Keratinocyte (primary cell): ENCODE data around the gene KLF8. TPM values are rescaled to one million over a fixed set of nuclear protein-coding genes. Genes with fewer than 3 reads are reported as not detected.

Source experiments
- DNase-seq: peaks from one replicate; pipeline ENCODE4 v3.0.0-alpha.2; 2011; ENCODE audit warnings: low read depth, missing footprints, low spot score
- FAIRE-seq: peaks from 2 replicates; lab custom pipeline; 2011; peaks lifted over from hg19 to GRCh38; lab: Jason Lieb, UNC
- H2AFZ ChIP-seq: 2 replicates; pipeline ENCODE4 v1.6.0; 2012; ENCODE audit warnings: low read length, control low read depth, inconsistent platforms; ENCODE audit not compliant: control insufficient read depth
- H3K27ac ChIP-seq: 2 replicates; pipeline ENCODE4 v1.5.1; 2011; ENCODE audit warnings: low read length; ENCODE audit not compliant: control insufficient read depth, insufficient read depth
- H3K27me3 ChIP-seq: 3 replicates; pipeline ENCODE4 v1.6.0; 2011; ENCODE audit warnings: low read length; ENCODE audit not compliant: control insufficient read depth, insufficient read depth; ENCODE audit errors: extremely low read depth
- H3K36me3 ChIP-seq, 2 experiments: 2 replicates in 1 of 2; 3 replicates in 1 of 2; pipeline ENCODE4 v1.5.1; 2011; ENCODE audit warnings: low read length in 2 of 2, mild to moderate bottlenecking in 1 of 2; ENCODE audit not compliant: control insufficient read depth in 2 of 2, insufficient read depth in 2 of 2; ENCODE audit errors: extremely low read depth in 1 of 2
- H3K4me1 ChIP-seq: 3 replicates; pipeline ENCODE4 v1.5.1; 2011; ENCODE audit warnings: low read length; ENCODE audit not compliant: control insufficient read depth, insufficient read depth; ENCODE audit errors: extremely low read depth
- H3K4me2 ChIP-seq: 3 replicates; pipeline ENCODE4 v1.6.0; 2011; ENCODE audit warnings: low read depth, low read length; ENCODE audit not compliant: control insufficient read depth, insufficient read depth; ENCODE audit errors: extremely low read depth
- H3K4me3 ChIP-seq, 3 experiments: fragments of 200-600 bp in 1 of 3; sonication (generic) in 1 of 3; 2 replicates in 2 of 3; 3 replicates in 1 of 3; pipeline ENCODE4 v1.5.1; 2011 to 2016; ENCODE audit warnings: low read length in 3 of 3, mild to moderate bottlenecking in 3 of 3, control low read depth in 2 of 3, inconsistent platforms in 1 of 3, low read depth in 1 of 3, mixed read lengths in 1 of 3, mixed run types in 1 of 3, moderate library complexity in 1 of 3; ENCODE audit not compliant: control insufficient read depth in 2 of 3, insufficient read depth in 2 of 3; ENCODE audit errors: extremely low read depth in 1 of 3
- H3K79me2 ChIP-seq: 2 replicates; pipeline ENCODE4 v1.6.0; 2012; ENCODE audit warnings: low read length; ENCODE audit not compliant: control insufficient read depth, insufficient read depth
- H3K9ac ChIP-seq: 3 replicates; pipeline ENCODE4 v1.6.0; 2011; ENCODE audit warnings: low read length; ENCODE audit not compliant: control insufficient read depth, insufficient read depth; ENCODE audit errors: extremely low read depth
- H3K9me1 ChIP-seq: 3 replicates; pipeline ENCODE4 v1.6.0; 2011; ENCODE audit warnings: low read length; ENCODE audit not compliant: control insufficient read depth, insufficient read depth; ENCODE audit errors: extremely low read depth
- H3K9me3 ChIP-seq: 2 replicates; pipeline ENCODE4 v1.5.1; 2012; ENCODE audit warnings: low read depth, low read length; ENCODE audit not compliant: control insufficient read depth
- H4K20me1 ChIP-seq: 3 replicates; pipeline ENCODE4 v1.6.0; 2011; ENCODE audit warnings: low read length; ENCODE audit not compliant: control insufficient read depth, insufficient read depth; ENCODE audit errors: extremely low read depth
- CTCF ChIP-seq, 3 experiments: IDR thresholded peaks in 1 of 3; conservative IDR thresholded peaks in 1 of 3; optimal IDR thresholded peaks in 1 of 3; 2 replicates in 2 of 3; 3 replicates in 1 of 3; pipeline versions ENCODE3 to v1.5.1; 2011; ENCODE audit warnings: low read length in 3 of 3, mild to moderate bottlenecking in 3 of 3, moderate library complexity in 2 of 3, control low read depth in 1 of 3, inconsistent platforms in 1 of 3; ENCODE audit not compliant: insufficient read depth in 2 of 3; ENCODE audit errors: extremely low read depth in 1 of 3
- EZH2 ChIP-seq: IDR thresholded peaks from one replicate; pipeline ENCODE4 v1.6.1; 2012; ENCODE audit warnings: inconsistent platforms, mild to moderate bottlenecking, low read length, moderate library complexity
- dilution Hi-C: fragments of 300-500 bp; cut with MboI; formaldehyde crosslinking; loops from one replicate; pipeline ENCODE4 v1.7.0; 2020; ENCODE audit warnings: low sequenced_read_pairs; ENCODE audit not compliant: extremely low pct_ligation_motif_present
- polyA plus RNA-seq, 5 experiments: library from polyadenylated mRNA; depleted of rRNA in 3 of 5; stranded (reverse) in 3 of 5; stranded (forward) in 1 of 5; unstranded in 1 of 5; fragments of >200 nt; gene quantifications; 1 replicate in 1 of 5; 2 replicates in 3 of 5; 3 replicates in 1 of 5; pipeline versions ENCODE4 v1.2.1 to v1.2.3, GENCODE V29; 2011 to 2012; ENCODE audit warnings: missing spikeins in 2 of 5, low read depth in 1 of 5, low replicate concordance in 1 of 5

The KLF8 gene
- polyA plus RNA-seq, 1 donor (not counting 4 experiments of a cell fraction or from before 2014, with no cell fraction given) = 17.0 TPM

GRCh38 chrX:56309881-56310280, 77.7 kb downstream of the KLF8 start:
- Histone ChIP-seq H3K4me2 (no peak overlapping the region), H3K27me3 (no peaks in the 10 kb centered on the region), H3K79me2 (no peaks in the 10 kb centered on the region), H3K9me3 (no peaks in the 10 kb centered on the region), H3K9me1 (no peaks in the 10 kb centered on the region), H3K27ac (no peak overlapping the region), H3K4me1 (no peaks in the 10 kb centered on the region), H4K20me1 (no peaks in the 10 kb centered on the region), H3K36me3 (no peaks in the 10 kb centered on the region), H3K4me3 (no peak overlapping the region), H3K9ac (no peak overlapping the region), H2AFZ (no peak overlapping the region)
- no peak for TF ChIP-seq CTCF (optimal IDR thresholded peaks at IDR 0.05 in 1 of 3, IDR thresholded peaks at IDR 0.05 in 1 of 3, conservative IDR thresholded peaks at IDR 0.05 in 1 of 3; ENCODE audit: extremely low read depth in 1 of 3, insufficient read depth in 2 of 3, low read length in 3 of 3)
- no peak for TF ChIP-seq EZH2
- no peak for FAIRE-seq
- dilution Hi-C loops = no loop called here
- no peak for DNase-seq

GRCh38 chrX:56310581-56310980, 78.4 kb downstream of the KLF8 start:
- H3K79me2 ChIP-seq = no peaks in the 10 kb centered on the region
- no peak overlapping the region for H3K27ac ChIP-seq
- no peaks in the 10 kb centered on the region for H3K9me3 ChIP-seq
- DNase-seq (no peak), FAIRE-seq (no peak)
- H2AFZ ChIP-seq = no peak overlapping the region
- TF ChIP-seq EZH2 = no peak
- no peak for TF ChIP-seq CTCF (optimal IDR thresholded peaks at IDR 0.05 in 1 of 3, IDR thresholded peaks at IDR 0.05 in 1 of 3, conservative IDR thresholded peaks at IDR 0.05 in 1 of 3; ENCODE audit: extremely low read depth in 1 of 3, insufficient read depth in 2 of 3, low read length in 3 of 3)
- no peaks in the 10 kb centered on the region for H3K36me3 ChIP-seq
- dilution Hi-C loops = no loop called here
- no peaks in the 10 kb centered on the region for H4K20me1 ChIP-seq
- no peak overlapping the region for H3K4me3 ChIP-seq
- no peaks in the 10 kb centered on the region for H3K4me1 ChIP-seq
- H3K4me2 ChIP-seq = no peak overlapping the region
- H3K27me3 ChIP-seq = no peaks in the 10 kb centered on the region
- no peak overlapping the region for H3K9ac ChIP-seq
- H3K9me1 ChIP-seq = no peaks in the 10 kb centered on the region
